OCI-LY1 (cell line): ENCODE measurements around the gene AFAP1.

ENCODE experiments used
- H2AFZ ChIP-seq: fragments of 200-600 bp; sonication (generic), shearing (Covaris generic); 2 replicates; pipeline ENCODE4 v1.6.0; 2014; ENCODE audit warnings: antibody characterized with exemption, mild to moderate bottlenecking, low read length
- H3F3A ChIP-seq: fragments of 200-600 bp; sonication (generic), shearing (Covaris generic); 2 replicates; pipeline ENCODE4 v1.6.0; 2014; ENCODE audit warnings: mild to moderate bottlenecking, antibody characterized with exemption, low read length, moderate library complexity; ENCODE audit not compliant: insufficient read depth
- H3K27ac ChIP-seq: fragments of 200-600 bp; sonication (generic); 2 replicates; pipeline ENCODE4 v1.5.1; 2014; ENCODE audit warnings: low read length, mixed run types, mild to moderate bottlenecking, low read depth; ENCODE audit not compliant: poor library complexity, severe bottlenecking
- H3K27me3 ChIP-seq: fragments of 200-600 bp; sonication (generic); 2 replicates; pipeline ENCODE4 v1.6.0; 2014; ENCODE audit warnings: antibody characterized with exemption, mild to moderate bottlenecking, low read length, moderate library complexity; ENCODE audit not compliant: insufficient read depth
- H3K36me3 ChIP-seq: fragments of 200-600 bp; sonication (generic); 2 replicates; pipeline ENCODE4 v1.6.1; 2014; ENCODE audit warnings: mild to moderate bottlenecking, antibody characterized with exemption, low read length, moderate library complexity, mixed read lengths; ENCODE audit not compliant: insufficient read depth
- H3K4me1 ChIP-seq: fragments of 200-600 bp; sonication (generic); 2 replicates; pipeline ENCODE4 v1.5.1; 2014; ENCODE audit warnings: mild to moderate bottlenecking, low read length, moderate library complexity; ENCODE audit not compliant: insufficient read depth, severe bottlenecking
- H3K4me2 ChIP-seq: fragments of 200-600 bp; sonication (generic), shearing (Covaris generic); 2 replicates; pipeline ENCODE4 v1.6.1; 2014; ENCODE audit warnings: low read length
- H3K4me3 ChIP-seq: fragments of 200-600 bp; sonication (generic); 2 replicates; pipeline ENCODE4 v1.5.1; 2014; ENCODE audit warnings: low read length, low read depth, mild to moderate bottlenecking, mixed read lengths; ENCODE audit not compliant: poor library complexity, severe bottlenecking
- H3K79me2 ChIP-seq: fragments of 200-600 bp; shearing (Covaris generic); 2 replicates; pipeline ENCODE4 v1.6.1; 2016; ENCODE audit warnings: mixed run types, low read length, mixed read lengths; ENCODE audit not compliant: insufficient read depth
- H3K9ac ChIP-seq: fragments of 200-600 bp; sonication (generic), shearing (Covaris generic); 2 replicates; pipeline ENCODE4 v1.6.1; 2014; ENCODE audit warnings: mild to moderate bottlenecking, low read length, mixed read lengths
- H3K9me2 ChIP-seq: fragments of 200-600 bp; sonication (generic), shearing (Covaris generic); 2 replicates; pipeline ENCODE4 v1.6.1; 2014; ENCODE audit warnings: low read depth, mild to moderate bottlenecking, low read length, mixed read lengths
- H3K9me3 ChIP-seq: fragments of 200-600 bp; shearing (Covaris generic); 2 replicates; pipeline ENCODE4 v1.6.1; 2014; ENCODE audit warnings: low read length, mixed read lengths
- H4K20me1 ChIP-seq: fragments of 200-600 bp; sonication (generic), shearing (Covaris generic); 2 replicates; pipeline ENCODE4 v1.6.0; 2016; ENCODE audit warnings: mild to moderate bottlenecking, low read length; ENCODE audit not compliant: insufficient read depth
- EZH2 ChIP-seq: fragments of 200-600 bp; sonication (generic), shearing (Covaris generic); IDR thresholded peaks from 2 replicates; pipeline ENCODE4 v1.8.0; 2017; ENCODE audit warnings: borderline replicate concordance, mixed run types, mild to moderate bottlenecking, antibody characterized with exemption, low read length, moderate library complexity, mixed read lengths
- TF ChIP-seq, protein P1 (sequence below): fragments of 200-600 bp; sonication (generic), shearing (Covaris generic); IDR thresholded peaks from 2 replicates; pipeline ENCODE4 v1.5.1; 2017; ENCODE audit warnings: mild to moderate bottlenecking, antibody characterized with exemption, low read length, moderate library complexity, mixed read lengths

AFAP1 gene

DNA sequence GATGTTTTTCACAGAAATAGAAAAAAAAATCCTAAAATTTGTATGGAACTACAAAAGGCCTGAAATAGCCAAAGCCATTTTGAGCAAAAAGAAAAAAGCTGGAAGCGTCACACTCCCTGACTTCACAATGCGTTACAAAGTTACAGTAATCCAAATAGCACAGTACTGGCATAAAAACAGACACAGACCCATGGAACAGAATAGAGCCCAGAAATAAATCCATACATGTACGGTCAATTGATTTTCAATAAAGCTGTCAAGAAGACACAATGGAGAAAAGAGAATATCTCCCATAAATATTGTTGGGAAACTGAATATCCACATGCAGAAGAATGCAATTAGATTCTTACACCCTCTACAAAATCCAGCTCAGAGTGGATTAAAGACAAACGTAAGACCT is 208.2 kb downstream of the AFAP1 start:
- no peak overlapping the region for H2AFZ ChIP-seq
- no peaks in the 10 kb centered on the region for H4K20me1 ChIP-seq
- no peaks in the 10 kb centered on the region for H3K27me3 ChIP-seq
- H3K4me3 ChIP-seq, result no peak overlapping the region
- no peaks in the 10 kb centered on the region for H3K9me3 ChIP-seq
- H3K9ac ChIP-seq, result no peak overlapping the region
- no peaks in the 10 kb centered on the region for H3K79me2 ChIP-seq
- no peaks in the 10 kb centered on the region for H3K4me1 ChIP-seq
- no peaks in the 10 kb centered on the region for H3K36me3 ChIP-seq
- no peak overlapping the region for H3K4me2 ChIP-seq
- no peaks in the 10 kb centered on the region for H3F3A ChIP-seq
- no peaks in the 10 kb centered on the region for H3K9me2 ChIP-seq
- no peak overlapping the region for H3K27ac ChIP-seq
- no peak for TF ChIP-seq EZH2
- TF ChIP-seq, protein P1, sequence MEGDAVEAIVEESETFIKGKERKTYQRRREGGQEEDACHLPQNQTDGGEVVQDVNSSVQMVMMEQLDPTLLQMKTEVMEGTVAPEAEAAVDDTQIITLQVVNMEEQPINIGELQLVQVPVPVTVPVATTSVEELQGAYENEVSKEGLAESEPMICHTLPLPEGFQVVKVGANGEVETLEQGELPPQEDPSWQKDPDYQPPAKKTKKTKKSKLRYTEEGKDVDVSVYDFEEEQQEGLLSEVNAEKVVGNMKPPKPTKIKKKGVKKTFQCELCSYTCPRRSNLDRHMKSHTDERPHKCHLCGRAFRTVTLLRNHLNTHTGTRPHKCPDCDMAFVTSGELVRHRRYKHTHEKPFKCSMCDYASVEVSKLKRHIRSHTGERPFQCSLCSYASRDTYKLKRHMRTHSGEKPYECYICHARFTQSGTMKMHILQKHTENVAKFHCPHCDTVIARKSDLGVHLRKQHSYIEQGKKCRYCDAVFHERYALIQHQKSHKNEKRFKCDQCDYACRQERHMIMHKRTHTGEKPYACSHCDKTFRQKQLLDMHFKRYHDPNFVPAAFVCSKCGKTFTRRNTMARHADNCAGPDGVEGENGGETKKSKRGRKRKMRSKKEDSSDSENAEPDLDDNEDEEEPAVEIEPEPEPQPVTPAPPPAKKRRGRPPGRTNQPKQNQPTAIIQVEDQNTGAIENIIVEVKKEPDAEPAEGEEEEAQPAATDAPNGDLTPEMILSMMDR, result no peak

DNA sequence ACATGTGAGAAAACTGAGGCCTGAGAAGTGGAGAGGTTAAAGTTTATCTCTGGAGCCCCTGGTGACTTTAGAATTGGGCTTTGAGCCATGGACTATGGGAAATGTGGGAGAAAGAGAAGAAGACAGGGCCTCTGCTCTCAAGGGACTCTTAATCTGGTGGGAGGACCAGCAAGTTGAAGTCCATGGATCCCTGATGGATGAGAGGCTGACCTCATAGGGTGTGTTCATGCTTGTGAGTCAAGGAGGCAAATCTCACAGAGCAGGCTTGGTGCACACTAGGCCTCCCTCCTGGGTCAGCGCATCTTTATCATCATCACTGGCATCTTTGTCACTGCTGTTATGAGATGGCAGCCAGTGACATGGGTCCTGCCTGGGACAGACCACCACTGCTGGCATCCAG is 211.9 kb downstream of the AFAP1 start:
- Histone ChIP-seq H3K27me3 (no peaks in the 10 kb centered on the region), H3K9me2 (no peaks in the 10 kb centered on the region), H3K4me3 (no peak overlapping the region), H3K4me1 (no peaks in the 10 kb centered on the region), H3K36me3 (no peaks in the 10 kb centered on the region), H2AFZ (no peak overlapping the region), H4K20me1 (no peaks in the 10 kb centered on the region), H3K27ac (no peak overlapping the region), H3F3A (no peaks in the 10 kb centered on the region), H3K9me3 (no peaks in the 10 kb centered on the region), H3K79me2 (no peaks in the 10 kb centered on the region), H3K4me2 (no peak overlapping the region), H3K9ac (no peak overlapping the region)
- TF ChIP-seq, protein P1, result no peak
- no peak for TF ChIP-seq EZH2

DNA sequence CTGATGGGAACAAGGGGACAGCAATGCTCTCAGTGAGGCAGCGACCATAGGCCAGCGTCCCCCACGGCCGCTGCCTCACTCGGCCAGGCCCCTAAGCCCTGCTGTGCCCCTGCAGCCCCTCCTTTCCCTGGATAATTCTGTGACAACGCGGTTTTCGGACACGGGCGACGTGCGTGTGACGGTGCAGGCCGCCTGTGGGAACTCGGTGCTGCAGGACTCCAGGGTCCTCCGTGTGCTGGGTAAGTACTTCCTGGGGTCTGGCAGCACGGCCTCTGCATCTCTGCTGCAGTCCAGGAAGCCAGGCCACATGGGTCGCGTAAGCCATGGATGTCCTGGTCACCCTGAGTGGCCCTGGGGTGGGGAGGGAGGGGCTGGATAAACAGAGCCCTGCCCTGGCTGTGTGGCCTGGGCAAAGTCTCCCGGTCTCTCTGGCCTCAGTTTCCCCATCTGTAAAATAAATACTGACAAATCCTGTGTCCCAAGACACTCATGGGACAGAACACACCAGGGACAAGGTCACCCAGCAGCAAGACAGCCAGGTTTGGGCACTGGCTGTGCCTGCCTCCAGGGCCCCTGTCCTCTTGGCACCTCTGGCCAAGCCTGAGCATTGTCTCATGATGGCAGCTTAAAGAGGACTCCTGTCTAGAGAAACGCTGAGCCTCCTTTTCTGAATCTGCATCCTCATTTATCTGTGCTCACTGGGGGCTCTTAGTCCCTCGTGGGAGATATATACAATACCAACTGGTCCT is 212.8 kb downstream of the AFAP1 start:
- TF ChIP-seq, protein P1, result no peak
- no peak for TF ChIP-seq EZH2
- Histone ChIP-seq H3K4me3 (no peak overlapping the region), H3K9me2 (no peaks in the 10 kb centered on the region), H3K79me2 (no peaks in the 10 kb centered on the region), H3F3A (no peaks in the 10 kb centered on the region), H3K36me3 (no peaks in the 10 kb centered on the region), H3K9me3 (no peaks in the 10 kb centered on the region), H3K27ac (no peak overlapping the region), H4K20me1 (no peaks in the 10 kb centered on the region), H3K27me3 (no peaks in the 10 kb centered on the region), H3K4me1 (no peaks in the 10 kb centered on the region), H3K9ac (no peak overlapping the region), H2AFZ (no peak overlapping the region), H3K4me2 (no peak overlapping the region)
